ENCODE measurements around the gene KCNE2.
"Not testable (repeated sequence)": the region's sequence is repeated elsewhere in the genome, so short reads cannot be mapped to it uniquely, and the experiment has no call there.

KCNE2 gene

DNA sequence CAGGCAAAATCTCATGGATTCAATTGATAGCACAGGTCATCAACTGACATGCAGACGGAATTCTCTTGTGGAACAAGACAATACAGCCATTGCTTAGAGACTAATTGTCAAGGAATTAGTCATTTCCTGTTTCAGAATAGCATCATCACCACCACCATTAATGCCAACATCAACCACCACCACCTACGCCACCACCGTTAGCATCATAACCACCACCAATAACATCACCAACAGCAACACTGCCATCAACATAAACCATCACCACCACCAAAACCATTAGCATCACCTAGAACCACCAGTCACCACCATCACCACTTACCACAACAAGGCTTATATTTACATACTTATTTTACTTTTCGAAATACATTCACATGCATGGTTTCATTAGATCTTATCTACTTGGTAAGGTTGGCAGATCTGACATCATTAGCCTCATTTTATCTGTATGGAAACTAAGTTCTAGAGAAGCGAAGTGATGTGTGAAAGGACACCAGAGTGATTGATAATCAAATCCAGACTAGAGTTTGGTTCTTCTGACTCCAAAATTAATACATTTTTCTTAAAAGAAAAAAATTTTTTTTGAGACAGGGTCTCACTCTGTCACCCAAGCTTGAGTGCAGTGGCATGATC, 53.8 kb downstream of the KCNE2 start:
- not testable (repeated sequence) for DNase-seq

All from activated T-cell treated with anti-CD3 and anti-CD28 coated beads, Interleukin-2, amount 50 U/mL, for 48 hours (primary cell).